Activated naive CD4-positive, alpha-beta T cell treated with anti-CD3 and anti-CD28 coated beads, Interleukin-2, amount 50 U/mL, for 72 hours (primary cell): ENCODE results near the gene PDIA6. TPM values are rescaled to one million over a fixed set of nuclear protein-coding genes. Genes with fewer than 3 reads are reported as not detected.
A peak's percentile ranks its signal among the peaks of the same experiment; 100 is the strongest.

Experiments used
- ATAC-seq, 2 donors: fragments of 150-1000 bp; cut with Tn5 transposase; 2 replicates each; pipeline ENCODE4 v1.10.0; 2021; ENCODE audit warnings: mild to moderate bottlenecking in 2 of 2, moderate library complexity in 2 of 2
- DNase-seq, 2 donors: peaks; one replicate each; pipeline ENCODE4 v3.0.0; 2021 to 2022; ENCODE audit warnings: low spot score in 2 of 2
- H3K27ac Mint-ChIP-seq, 2 donors: one replicate each; pipeline ENCODE4 v1.8.0; 2022; ENCODE audit warnings: mild to moderate bottlenecking in 2 of 2, mixed read lengths in 2 of 2
- H3K36me3 Mint-ChIP-seq, 2 donors: one replicate each; pipeline ENCODE4 v1.8.0; 2022; ENCODE audit warnings: mixed read lengths in 2 of 2
- H3K9me3 Mint-ChIP-seq, 2 donors: one replicate each; pipeline ENCODE4 v1.8.0; 2022; ENCODE audit warnings: mixed read lengths in 2 of 2
- total RNA-seq, 2 donors: library from RNA; stranded (reverse); gene quantifications; one replicate each; pipeline ENCODE4 v1.2.3, GENCODE V29; 2022

Gene PDIA6
- total RNA-seq, 2 donors from 2014 or later = 110 to 133 TPM

- peak in 1 of 2 donors; percentile 44 for DNase-seq
- peak overlapping the region; percentile 67 to 68 for H3K27ac Mint-ChIP-seq
These were observed 32.7 kb downstream of the PDIA6 start for GRCh38 chr2:10779776-10780490.

GRCh38 chr2:10778724-10779115 is 33.9 kb downstream of the PDIA6 start:
- H3K27ac Mint-ChIP-seq = no peak overlapping the region
- H3K9me3 Mint-ChIP-seq = no peaks in the 10 kb centered on the region
- peak in 1 of 2 donors; percentile 23 for DNase-seq
- ATAC-seq = peak in 1 of 2 donors; percentile 20
- H3K36me3 Mint-ChIP-seq = peaks cover 0 to 14% of the 10 kb centered on the region in 2 donors

More at GRCh38 chr2:10779776-10780490, 32.7 kb downstream of the PDIA6 start:
- no peak for ATAC-seq
- Mint-ChIP-seq H3K9me3 (no peaks in the 10 kb centered on the region), H3K36me3 (peaks cover 0 to 25% of the 10 kb centered on the region in 2 donors)

GRCh38 chr2:10777842-10778723 is 34.5 kb downstream of the PDIA6 start:
- DNase-seq = peak in 1 of 2 donors; percentile 42
- peak in 1 of 2 donors; percentile 24 for ATAC-seq

GRCh38 chr2:10777111-10777841 is 35.3 kb downstream of the PDIA6 start:
- Mint-ChIP-seq H3K36me3 (peaks cover 0 to 6% of the 10 kb centered on the region in 2 donors), H3K27ac (peak overlapping the region in 1 of 2 donors; percentile 79), H3K9me3 (no peaks in the 10 kb centered on the region)
- DNase-seq (peak in 1 of 2 donors; percentile 2), ATAC-seq (no peak)

More at GRCh38 chr2:10777842-10778723, 34.5 kb downstream of the PDIA6 start:
- Mint-ChIP-seq H3K27ac (no peak overlapping the region), H3K36me3 (peaks cover 0 to 9% of the 10 kb centered on the region in 2 donors), H3K9me3 (no peaks in the 10 kb centered on the region)

GRCh38 chr2:10776231-10776977 is 36.2 kb downstream of the PDIA6 start:
- peak in 1 of 2 donors; percentile 13 for ATAC-seq
- H3K36me3 Mint-ChIP-seq = peaks cover 0 to 6% of the 10 kb centered on the region in 2 donors
- DNase-seq = peak in 1 of 2 donors; percentile 40
- H3K9me3 Mint-ChIP-seq = no peaks in the 10 kb centered on the region
- no peak overlapping the region for H3K27ac Mint-ChIP-seq

GRCh38 chr2:10775831-10776230 is 36.8 kb downstream of the PDIA6 start:
- ATAC-seq (no peak), DNase-seq (peak in 1 of 2 donors; percentile 46)
- H3K36me3 Mint-ChIP-seq = peaks cover 0 to 6% of the 10 kb centered on the region in 2 donors
- H3K27ac Mint-ChIP-seq = no peak overlapping the region
- no peaks in the 10 kb centered on the region for H3K9me3 Mint-ChIP-seq

- Mint-ChIP-seq H3K36me3 (peaks cover 0 to 4% of the 10 kb centered on the region in 2 donors), H3K27ac (peak overlapping the region in 1 of 2 donors; percentile 94), H3K9me3 (no peaks in the 10 kb centered on the region)
- DNase-seq = peak in 1 of 2 donors; percentile 48
- ATAC-seq = no peak
These were observed 37.4 kb downstream of the PDIA6 start for GRCh38 chr2:10775021-10775780.

- no peaks in the 10 kb centered on the region for H3K9me3 Mint-ChIP-seq
- no peaks in the 10 kb centered on the region for H3K36me3 Mint-ChIP-seq
- ATAC-seq (no peak), DNase-seq (peak in 1 of 2 donors; percentile 46)
- no peak overlapping the region for H3K27ac Mint-ChIP-seq
These were observed 38.2 kb downstream of the PDIA6 start for GRCh38 chr2:10774394-10774793.

GRCh38 chr2:10773821-10774341 is 38.7 kb downstream of the PDIA6 start:
- H3K9me3 Mint-ChIP-seq = no peaks in the 10 kb centered on the region
- no peak for ATAC-seq
- H3K27ac Mint-ChIP-seq = no peak overlapping the region
- no peaks in the 10 kb centered on the region for H3K36me3 Mint-ChIP-seq
- peak in 1 of 2 donors; percentile 50 for DNase-seq

- no peak for ATAC-seq
- no peak for DNase-seq
- Mint-ChIP-seq H3K36me3 (no peaks in the 10 kb centered on the region), H3K27ac (peak overlapping the region in 1 of 2 donors; percentile 82), H3K9me3 (no peaks in the 10 kb centered on the region)
These were observed 39.7 kb downstream of the PDIA6 start for GRCh38 chr2:10772868-10773215.

- DNase-seq (peak in 1 of 2 donors; percentile 35), ATAC-seq (no peak)
- peak overlapping the region in 1 of 2 donors; percentile 82 for H3K27ac Mint-ChIP-seq
- H3K36me3 Mint-ChIP-seq = no peaks in the 10 kb centered on the region
- H3K9me3 Mint-ChIP-seq = no peaks in the 10 kb centered on the region
These were observed 40.3 kb downstream of the PDIA6 start for GRCh38 chr2:10772201-10772867.

GRCh38 chr2:10771786-10772185 is 40.8 kb downstream of the PDIA6 start:
- Mint-ChIP-seq H3K27ac (no peak overlapping the region), H3K36me3 (no peaks in the 10 kb centered on the region), H3K9me3 (no peaks in the 10 kb centered on the region)
- DNase-seq = peak in 1 of 2 donors; percentile 28
- no peak for ATAC-seq

- DNase-seq = peak in 1 of 2 donors; percentile 41
- peak in 1 of 2 donors; percentile 7 for ATAC-seq
- no peaks in the 10 kb centered on the region for H3K9me3 Mint-ChIP-seq
- no peak overlapping the region for H3K27ac Mint-ChIP-seq
- H3K36me3 Mint-ChIP-seq = no peaks in the 10 kb centered on the region
These were observed 41.4 kb downstream of the PDIA6 start for GRCh38 chr2:10770956-10771750.

- Mint-ChIP-seq H3K27ac (no peak overlapping the region), H3K36me3 (no peaks in the 10 kb centered on the region), H3K9me3 (no peaks in the 10 kb centered on the region)
- DNase-seq (no peak), ATAC-seq (no peak)
These were observed 44.5 kb downstream of the PDIA6 start for GRCh38 chr2:10768063-10768507.
